Measurements from ENCODE around the gene PDZRN4. TPM values are rescaled to one million over a fixed set of nuclear protein-coding genes. Genes with fewer than 3 reads are reported as not detected.

The PDZRN4 gene
- total and polyA plus RNA-seq, 2 donors (not counting 3 experiments of a cell fraction or from before 2014, with no cell fraction given), result not detected

DNA sequence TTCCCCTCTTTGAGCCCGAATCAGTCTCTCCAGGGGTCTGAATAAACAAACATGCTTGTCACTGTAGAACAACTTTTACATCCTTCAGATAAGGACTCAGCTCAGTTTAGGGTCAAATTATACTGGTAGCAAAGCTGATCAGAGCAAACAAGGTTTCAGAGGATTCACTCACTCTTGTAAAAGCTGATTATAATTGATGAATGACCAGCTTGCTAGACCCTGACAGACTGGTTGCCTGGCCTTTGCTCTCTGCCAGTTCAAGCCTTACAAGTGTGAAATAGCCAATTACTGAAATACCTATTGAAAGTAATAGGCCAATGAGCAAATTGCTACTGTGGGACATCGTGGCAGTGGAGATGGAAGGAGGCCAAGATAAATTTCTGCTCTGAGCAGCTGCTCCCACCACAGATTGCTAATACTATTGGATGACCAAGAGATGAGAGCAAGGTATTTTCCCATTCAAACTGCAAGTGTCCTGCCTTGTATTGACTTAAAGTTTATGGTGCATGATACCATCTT lies 177.6 kb downstream of the PDZRN4 start:
- intact Hi-C loops (cut with micrococcal nuclease), result loop anchor here (10.0 kb wide), 1 partner anchor 659 kb away; no protein-coding TSS in a partner anchor

More for the DNA sequence above, 177.6 kb downstream of the PDZRN4 start:
- ChIA-PET POLR2A (no interaction called here), CTCF (interaction anchor here (1.8 kb wide), 1 partner anchor 35 kb away, joined by 4 read pairs; no protein-coding TSS in a partner anchor)
- BruUV-seq (replicated peaks), result no TSS peak
- Histone ChIP-seq H4K20me1 (replicated peaks; ENCODE audit: control insufficient read depth, extremely low read depth, insufficient read depth, low read length) (no peaks in the 10 kb centered on the region), H3K27me3 (ENCODE audit: control insufficient read depth in 2 of 2, insufficient read depth in 2 of 2, low read length in 2 of 2) (no peaks in the 10 kb centered on the region), H3K4me2 (ENCODE audit: insufficient read depth, low read length) (no peak overlapping the region), H3K9me3 (replicated peaks; ENCODE audit: control insufficient read depth, insufficient read depth, low read length) (no peaks in the 10 kb centered on the region), H3K9me1 (replicated peaks; ENCODE audit: control insufficient read depth, extremely low read depth, insufficient read depth, low read length) (no peaks in the 10 kb centered on the region), H3K36me3 (ENCODE audit: control insufficient read depth in 2 of 2, extremely low read depth in 1 of 2, insufficient read depth in 2 of 2, low read length in 2 of 2) (no peaks in the 10 kb centered on the region), H3K4me3 (replicated peaks in 1 of 3; ENCODE audit: insufficient read depth in 1 of 3, low read depth in 1 of 3, low read length in 3 of 3) (no peak overlapping the region), H3K9ac (replicated peaks; ENCODE audit: extremely low read depth, insufficient read depth, low read length) (no peak overlapping the region), H2AFZ (ENCODE audit: low read depth, low read length) (no peak overlapping the region), H3K4me1 (ENCODE audit: control insufficient read depth, extremely low read depth, insufficient read depth, low read length) (no peaks in the 10 kb centered on the region), H3K79me2 (ENCODE audit: control insufficient read depth, insufficient read depth, low read length) (no peaks in the 10 kb centered on the region), H3K27ac (ENCODE audit: insufficient read depth, low read depth, low read length) (no peak overlapping the region)
- no peak for TF ChIP-seq EZH2 (IDR thresholded peaks at IDR 0.05; ENCODE audit: borderline replicate concordance, low read depth, low read length, severe bottlenecking)
- TF ChIP-seq POLR2AphosphoS5 (IDR thresholded peaks at IDR 0.05; ENCODE audit: insufficient read depth, low read depth, low read length), result no peak
- no peak for TF ChIP-seq JUN (IDR thresholded peaks at IDR 0.05; ENCODE audit: borderline replicate concordance, insufficient read depth, insufficient read length, low read depth)
- TF ChIP-seq POLR2A (IDR thresholded peaks at IDR 0.05; ENCODE audit: low read depth, low read length), result no peak
- TF ChIP-seq, protein P1, sequence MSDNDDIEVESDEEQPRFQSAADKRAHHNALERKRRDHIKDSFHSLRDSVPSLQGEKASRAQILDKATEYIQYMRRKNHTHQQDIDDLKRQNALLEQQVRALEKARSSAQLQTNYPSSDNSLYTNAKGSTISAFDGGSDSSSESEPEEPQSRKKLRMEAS (IDR thresholded peaks at IDR 0.05; ENCODE audit: insufficient read depth, insufficient read length), result no peak
- TF ChIP-seq, protein P2, sequence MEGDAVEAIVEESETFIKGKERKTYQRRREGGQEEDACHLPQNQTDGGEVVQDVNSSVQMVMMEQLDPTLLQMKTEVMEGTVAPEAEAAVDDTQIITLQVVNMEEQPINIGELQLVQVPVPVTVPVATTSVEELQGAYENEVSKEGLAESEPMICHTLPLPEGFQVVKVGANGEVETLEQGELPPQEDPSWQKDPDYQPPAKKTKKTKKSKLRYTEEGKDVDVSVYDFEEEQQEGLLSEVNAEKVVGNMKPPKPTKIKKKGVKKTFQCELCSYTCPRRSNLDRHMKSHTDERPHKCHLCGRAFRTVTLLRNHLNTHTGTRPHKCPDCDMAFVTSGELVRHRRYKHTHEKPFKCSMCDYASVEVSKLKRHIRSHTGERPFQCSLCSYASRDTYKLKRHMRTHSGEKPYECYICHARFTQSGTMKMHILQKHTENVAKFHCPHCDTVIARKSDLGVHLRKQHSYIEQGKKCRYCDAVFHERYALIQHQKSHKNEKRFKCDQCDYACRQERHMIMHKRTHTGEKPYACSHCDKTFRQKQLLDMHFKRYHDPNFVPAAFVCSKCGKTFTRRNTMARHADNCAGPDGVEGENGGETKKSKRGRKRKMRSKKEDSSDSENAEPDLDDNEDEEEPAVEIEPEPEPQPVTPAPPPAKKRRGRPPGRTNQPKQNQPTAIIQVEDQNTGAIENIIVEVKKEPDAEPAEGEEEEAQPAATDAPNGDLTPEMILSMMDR (IDR thresholded peaks at IDR 0.05; ENCODE audit: extremely low read depth in 1 of 2, insufficient read depth in 1 of 2, low read depth in 1 of 2, low read length in 2 of 2), result no peak
- no peak for TF ChIP-seq MYC (IDR thresholded peaks at IDR 0.05; ENCODE audit: low read depth, low read length)
- no peak for TF ChIP-seq FOS (IDR thresholded peaks at IDR 0.05; ENCODE audit: borderline replicate concordance, insufficient read depth, low read length)
- no peak for TF ChIP-seq GATA2 (IDR thresholded peaks at IDR 0.05; ENCODE audit: insufficient read depth, insufficient read length, low read depth, low read length)
- DNase-seq (ENCODE audit: low read depth, low spot score), result peak; percentile 8
- dilution Hi-C loops (cut with MboI; ENCODE audit: extremely low pct_ligation_motif_present, low sequenced_read_pairs), result no loop called here
- FAIRE-seq, result no peak
